ENCODE results near the gene GPA33. TPM values are rescaled to one million over a fixed set of nuclear protein-coding genes. Genes with fewer than 3 reads are reported as not detected.

GPA33 gene
- total and polyA plus RNA-seq, 2 experiments from 2014 or later, result 1.5 to 5.8 TPM

DNA sequence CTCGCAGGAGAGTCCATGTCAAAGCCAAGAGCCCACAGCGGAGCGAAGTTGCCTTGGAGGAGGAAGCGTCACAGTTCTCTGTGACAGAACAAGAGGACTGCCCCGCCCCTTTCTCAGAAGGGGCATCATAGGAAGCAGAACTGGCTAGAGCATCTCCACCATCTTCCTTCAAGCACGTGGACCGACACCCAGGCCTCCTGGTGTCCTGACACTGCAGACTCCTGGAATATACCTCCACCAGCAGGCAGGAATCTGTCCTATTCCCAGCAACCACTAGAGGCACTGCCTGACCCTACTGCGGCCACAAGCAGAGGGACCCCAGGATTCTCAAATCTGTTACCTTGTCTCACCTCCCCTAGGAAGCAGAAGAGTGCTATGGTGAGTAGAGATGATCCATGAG, 37.8 kb downstream of the GPA33 start:
- Histone ChIP-seq H3K4me2 (no peak overlapping the region), H3K9me3 (ENCODE audit: low read depth) (no peaks in the 10 kb centered on the region), H4K20me1 (ENCODE audit: insufficient read depth, poor library complexity, severe bottlenecking) (no peaks in the 10 kb centered on the region), H3K27ac (no peak overlapping the region), H3K79me2 (no peaks in the 10 kb centered on the region), H2AFZ (no peak overlapping the region), H3K9me2 (replicated peaks; ENCODE audit: insufficient read depth) (no peaks in the 10 kb centered on the region), H3K4me1 (ENCODE audit: insufficient read depth) (no peaks in the 10 kb centered on the region), H3K4me3 (no peak overlapping the region), H3K27me3 (no peaks in the 10 kb centered on the region), H3K36me3 (replicated peaks; ENCODE audit: insufficient read depth, low read depth) (no peaks in the 10 kb centered on the region)
- 77% methylated on average over 8 of the region's 8 CpGs for WGBS (ENCODE audit: low lambda C conversion rate, missing lambda C conversion rate)
- DNase-seq (ENCODE audit: low spot score), result peak; percentile 30
- TF ChIP-seq, protein P1, sequence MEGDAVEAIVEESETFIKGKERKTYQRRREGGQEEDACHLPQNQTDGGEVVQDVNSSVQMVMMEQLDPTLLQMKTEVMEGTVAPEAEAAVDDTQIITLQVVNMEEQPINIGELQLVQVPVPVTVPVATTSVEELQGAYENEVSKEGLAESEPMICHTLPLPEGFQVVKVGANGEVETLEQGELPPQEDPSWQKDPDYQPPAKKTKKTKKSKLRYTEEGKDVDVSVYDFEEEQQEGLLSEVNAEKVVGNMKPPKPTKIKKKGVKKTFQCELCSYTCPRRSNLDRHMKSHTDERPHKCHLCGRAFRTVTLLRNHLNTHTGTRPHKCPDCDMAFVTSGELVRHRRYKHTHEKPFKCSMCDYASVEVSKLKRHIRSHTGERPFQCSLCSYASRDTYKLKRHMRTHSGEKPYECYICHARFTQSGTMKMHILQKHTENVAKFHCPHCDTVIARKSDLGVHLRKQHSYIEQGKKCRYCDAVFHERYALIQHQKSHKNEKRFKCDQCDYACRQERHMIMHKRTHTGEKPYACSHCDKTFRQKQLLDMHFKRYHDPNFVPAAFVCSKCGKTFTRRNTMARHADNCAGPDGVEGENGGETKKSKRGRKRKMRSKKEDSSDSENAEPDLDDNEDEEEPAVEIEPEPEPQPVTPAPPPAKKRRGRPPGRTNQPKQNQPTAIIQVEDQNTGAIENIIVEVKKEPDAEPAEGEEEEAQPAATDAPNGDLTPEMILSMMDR (IDR thresholded peaks at IDR 0.05; ENCODE audit: poor library complexity), result peak; percentile 40
- no peak for TF ChIP-seq EZH2 (IDR thresholded peaks at IDR 0.05; ENCODE audit: borderline replicate concordance)

DNA sequence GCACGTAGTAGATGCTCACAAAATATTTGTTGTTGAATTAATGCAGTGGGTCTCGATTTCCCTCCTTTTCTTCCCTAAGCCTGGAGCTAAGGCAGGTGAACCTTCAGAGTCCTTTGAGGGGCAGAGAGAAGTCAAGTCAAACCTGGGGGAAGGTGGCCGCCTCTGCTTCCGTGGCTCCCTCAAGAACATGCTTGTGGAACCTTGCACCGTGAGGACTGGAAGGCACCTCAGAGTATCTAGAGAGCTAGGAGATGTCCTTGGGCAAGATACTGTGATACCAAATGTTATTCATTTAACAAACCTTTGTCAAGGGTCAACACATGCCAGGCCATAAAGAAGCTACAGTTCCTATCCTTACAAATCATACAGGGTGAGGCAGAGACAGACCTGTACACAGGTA, 38.3 kb downstream of the GPA33 start:
- Histone ChIP-seq H3K27me3 (no peaks in the 10 kb centered on the region), H4K20me1 (ENCODE audit: insufficient read depth, poor library complexity, severe bottlenecking) (no peaks in the 10 kb centered on the region), H3K4me3 (no peak overlapping the region), H3K79me2 (no peaks in the 10 kb centered on the region), H3K4me2 (no peak overlapping the region), H3K9me2 (replicated peaks; ENCODE audit: insufficient read depth) (no peaks in the 10 kb centered on the region), H2AFZ (no peak overlapping the region), H3K36me3 (replicated peaks; ENCODE audit: insufficient read depth, low read depth) (no peaks in the 10 kb centered on the region), H3K27ac (no peak overlapping the region), H3K9me3 (ENCODE audit: low read depth) (no peaks in the 10 kb centered on the region), H3K4me1 (ENCODE audit: insufficient read depth) (no peaks in the 10 kb centered on the region)
- TF ChIP-seq EZH2phosphoT487 (IDR thresholded peaks at IDR 0.05; ENCODE audit: low read depth, severe bottlenecking, unreplicated experiment) (no peak), EZH2 (IDR thresholded peaks at IDR 0.05; ENCODE audit: borderline replicate concordance) (no peak)
- TF ChIP-seq, protein P1 (IDR thresholded peaks at IDR 0.05; ENCODE audit: poor library complexity), result no peak
- WGBS (ENCODE audit: low lambda C conversion rate, missing lambda C conversion rate), result 100% methylated on average over 5 of the region's 5 CpGs
- DNase-seq (ENCODE audit: low spot score), result no peak

DNA sequence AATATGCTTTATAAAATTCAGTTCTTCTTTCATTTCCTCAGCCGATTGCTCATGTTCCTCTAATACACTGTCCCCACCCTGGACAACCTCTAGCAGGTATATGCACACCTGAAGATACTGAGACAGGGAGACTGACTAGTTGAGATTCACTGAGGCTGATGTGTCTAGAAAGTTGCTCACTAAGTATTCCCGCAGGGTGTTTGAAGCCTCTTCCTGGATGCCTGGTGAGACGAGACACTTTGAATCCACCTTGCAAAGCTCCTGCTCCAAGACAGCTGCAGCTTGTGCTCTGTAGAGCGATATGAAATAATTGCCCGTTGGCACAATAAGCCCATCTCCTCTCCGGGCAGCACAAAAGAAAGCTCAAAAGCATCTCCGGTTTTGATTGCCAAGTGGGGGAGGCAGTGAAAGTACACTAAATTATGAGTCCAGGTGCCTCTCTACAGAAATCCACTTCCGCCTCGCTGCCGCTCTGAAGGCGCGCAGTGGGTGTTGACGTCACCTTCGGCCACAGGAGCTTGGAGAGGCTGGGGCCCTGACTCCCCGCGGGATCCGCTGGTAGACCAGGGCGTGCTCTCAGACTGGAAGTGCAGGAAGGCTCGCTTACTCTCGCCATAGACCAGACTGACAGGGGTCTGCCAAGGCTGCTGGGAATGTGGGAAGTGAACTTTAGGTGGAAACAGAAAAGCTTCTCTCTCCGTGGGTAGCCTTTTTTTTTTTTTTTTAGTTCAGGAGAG, 46.3 kb downstream of the GPA33 start:
- Histone ChIP-seq H3K4me1 (ENCODE audit: insufficient read depth) (peaks cover 3% of the 10 kb centered on the region), H3K36me3 (replicated peaks; ENCODE audit: insufficient read depth, low read depth) (no peaks in the 10 kb centered on the region), H3K4me3 (no peak overlapping the region), H3K27ac (peak overlapping the region; percentile 22), H3K9me3 (ENCODE audit: low read depth) (no peaks in the 10 kb centered on the region), H2AFZ (peak overlapping the region; percentile 50), H3K9me2 (replicated peaks; ENCODE audit: insufficient read depth) (no peaks in the 10 kb centered on the region), H3K27me3 (no peaks in the 10 kb centered on the region), H4K20me1 (ENCODE audit: insufficient read depth, poor library complexity, severe bottlenecking) (no peaks in the 10 kb centered on the region), H3K79me2 (no peaks in the 10 kb centered on the region), H3K4me2 (peak overlapping the region; percentile 63)
- 64% methylated on average over 21 of the region's 21 CpGs for WGBS (ENCODE audit: low lambda C conversion rate, missing lambda C conversion rate)
- TF ChIP-seq EZH2 (IDR thresholded peaks at IDR 0.05; ENCODE audit: borderline replicate concordance), result no peak
- no peak for TF ChIP-seq EZH2phosphoT487 (IDR thresholded peaks at IDR 0.05; ENCODE audit: low read depth, severe bottlenecking, unreplicated experiment)
- TF ChIP-seq, protein P1 (IDR thresholded peaks at IDR 0.05; ENCODE audit: poor library complexity), result no peak
- DNase-seq (ENCODE audit: low spot score), result peak; percentile 67
